Lower leg skin (tissue), 4 donors: ENCODE data around the gene RB1. TPM values are rescaled to one million over a fixed set of nuclear protein-coding genes. Genes with fewer than 3 reads are reported as not detected.

Experiments used
- DNase-seq, 2 donors: peaks; one replicate each; pipeline ENCODE4 v3.0.0-alpha.2; 2019; ENCODE audit warnings: low spot score in 2 of 2
- H3K4me3 ChIP-seq: fragments of 200-600 bp; sonication (generic); 2 replicates; pipeline ENCODE4 v1.5.1; 2017; ENCODE audit warnings: mild to moderate bottlenecking, low read depth; ENCODE audit not compliant: poor library complexity, severe bottlenecking
- CTCF ChIP-seq, 3 donors: fragments of 450-650 bp; IDR thresholded peaks; one replicate each; pipeline ENCODE4 v1.5.1; 2016; ENCODE audit warnings: antibody characterized with exemption in 3 of 3, mild to moderate bottlenecking in 3 of 3, moderate library complexity in 2 of 3
- POLR2A ChIP-seq, 2 donors: fragments of 450-650 bp; IDR thresholded peaks; one replicate each; pipeline ENCODE4 v1.6.1; 2016 to 2017; ENCODE audit warnings: antibody characterized with exemption in 2 of 2, mild to moderate bottlenecking in 1 of 2, moderate library complexity in 1 of 2
- WGBS, 2 donors: methylation state at CpG; one replicate each; pipeline ENCODE4 v1.1.5; 2018; 5-methylcytosine and 5-hydroxymethylcytosine counted together
- intact Hi-C: fragments of 100-400 bp; cut with DNase I; formaldehyde crosslinking; loops from one replicate; pipeline ENCODE4 v1.15.0; 2023; ENCODE audit warnings: low total_unique reads
- total RNA-seq, 4 donors: library from RNA; depleted of rRNA; stranded (reverse); fragments of >200 nt; gene quantifications; one replicate each; pipeline ENCODE4 v1.1.0, GENCODE V29; 2016

RB1 gene
- total RNA-seq, 4 donors from 2014 or later, result 15.8 to 20.0 (median 16.4) TPM

DNA sequence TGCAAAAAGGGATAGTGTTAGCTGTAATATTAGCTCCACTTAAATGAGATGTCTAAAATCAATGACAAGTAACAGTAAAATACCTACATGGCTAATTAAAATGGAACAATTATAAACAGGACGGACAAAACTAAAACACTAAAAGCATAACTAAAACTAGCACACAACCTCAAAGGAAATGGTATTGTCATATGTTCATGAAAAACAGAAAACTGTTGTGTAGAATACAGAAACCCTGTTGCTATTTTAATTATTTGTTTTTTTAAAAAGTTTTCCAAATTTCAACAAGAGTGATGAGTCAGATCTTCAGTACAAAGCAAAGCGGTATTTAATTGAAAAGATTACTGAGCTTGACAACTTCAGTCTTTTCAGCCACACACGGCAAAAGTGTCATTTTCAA lies 225.2 kb downstream of the RB1 start:
- intact Hi-C loops, result no loop called here
- 80 to 81% methylated on average over 3 of the region's 3 CpGs for WGBS, 2 donors
- TF ChIP-seq CTCF (IDR thresholded peaks at IDR 0.05) (no peak), POLR2A (IDR thresholded peaks at IDR 0.05) (no peak)
- no peak for DNase-seq
- H3K4me3 ChIP-seq, result no peak overlapping the region

GRCh38 chr13:48530833-48531232 lies 227.3 kb downstream of the RB1 start:
- TF ChIP-seq CTCF (IDR thresholded peaks at IDR 0.05) (no peak), POLR2A (IDR thresholded peaks at IDR 0.05) (no peak)
- WGBS, 2 donors, result 95% methylated on average over 6 of the region's 6 CpGs
- intact Hi-C loops, result no loop called here
- DNase-seq, result no peak
- no peak overlapping the region for H3K4me3 ChIP-seq

Other genes starting within 250 kb of the RB1 start
- 10 to 100 TPM; 33.1 to 49.6 (median 37.7) TPM for gene MED4, start 208.6 kb upstream of the RB1 start, total RNA-seq
- 100 to 1,000 TPM; 749 to 856 (median 792) TPM for gene ITM2B, start 70.5 kb upstream of the RB1 start, total RNA-seq
- 10 to 100 TPM; 18.0 to 35.3 (median 23.1) TPM for gene LPAR6, start 109.4 kb downstream of the RB1 start, total RNA-seq
- gene RCBTB2, start 229.3 kb downstream of the RB1 start, total RNA-seq, result 1 to 10 TPM; 3.5 to 6.7 (median 3.9) TPM